Effector CD4-positive, alpha-beta T cell (primary cell): ENCODE data around the gene ST6GAL2.

Experiments used
- DNase-seq: peaks from one replicate; pipeline ENCODE4 v3.0.0-alpha.2; 2020

Gene ST6GAL2

GRCh38 chr2:106816974-106817373 lies 69.0 kb downstream of the ST6GAL2 start:
- DNase-seq, result no peak

- no peak for DNase-seq
Measured at GRCh38 chr2:106812841-106813240, 73.1 kb downstream of the ST6GAL2 start.

GRCh38 chr2:106812383-106812782 lies 73.6 kb downstream of the ST6GAL2 start:
- DNase-seq, result no peak

GRCh38 chr2:106805716-106806115 lies 80.3 kb downstream of the ST6GAL2 start:
- no peak for DNase-seq

GRCh38 chr2:106804161-106804560 lies 81.8 kb downstream of the ST6GAL2 start:
- no peak for DNase-seq

- DNase-seq, result no peak
Measured at GRCh38 chr2:106800976-106801655, 84.9 kb downstream of the ST6GAL2 start.

GRCh38 chr2:106800180-106800579 lies 85.8 kb downstream of the ST6GAL2 start:
- no peak for DNase-seq

- DNase-seq, result no peak
Measured at GRCh38 chr2:106798826-106799552, 87.0 kb downstream of the ST6GAL2 start.

GRCh38 chr2:106797494-106797893 lies 88.5 kb downstream of the ST6GAL2 start:
- no peak for DNase-seq

GRCh38 chr2:106792671-106793070 lies 93.3 kb downstream of the ST6GAL2 start:
- no peak for DNase-seq

- no peak for DNase-seq
Measured at GRCh38 chr2:106789185-106789584, 96.8 kb downstream of the ST6GAL2 start.

- DNase-seq, result no peak
Measured at GRCh38 chr2:106782681-106783080, 103.3 kb downstream of the ST6GAL2 start.

- no peak for DNase-seq
Measured at GRCh38 chr2:106781196-106781595, 104.8 kb downstream of the ST6GAL2 start.

GRCh38 chr2:106771811-106772210 lies 114.2 kb downstream of the ST6GAL2 start:
- DNase-seq, result no peak

GRCh38 chr2:106770986-106771385 lies 115.0 kb downstream of the ST6GAL2 start:
- DNase-seq, result no peak

GRCh38 chr2:106764614-106765013 lies 121.4 kb downstream of the ST6GAL2 start:
- no peak for DNase-seq

GRCh38 chr2:106759966-106760365 lies 126.0 kb downstream of the ST6GAL2 start:
- DNase-seq, result no peak

- DNase-seq, result no peak
Measured at GRCh38 chr2:106758901-106759497, 127.0 kb downstream of the ST6GAL2 start.
